Effector CD8-positive, alpha-beta T cell (primary cell): Measurements from ENCODE around the gene THAP4.
A peak's percentile ranks its signal among the peaks of the same experiment; 100 is the strongest.

Experiments used
- DNase-seq: peaks from one replicate; lab custom pipeline; 2025; lab: John Stamatoyannopoulos, UW

THAP4 gene

GRCh38 chr2:241547781-241548450 is 89.0 kb downstream of the THAP4 start:
- no peak for DNase-seq

GRCh38 chr2:241546771-241547498 is 90.0 kb downstream of the THAP4 start:
- DNase-seq: no peak

GRCh38 chr2:241545523-241546473 is 91.2 kb downstream of the THAP4 start:
- DNase-seq: no peak

- DNase-seq: no peak
These were observed 91.9 kb downstream of the THAP4 start for GRCh38 chr2:241545106-241545505.

- DNase-seq: no peak
These were observed 94.7 kb downstream of the THAP4 start for GRCh38 chr2:241542278-241542605.

GRCh38 chr2:241541564-241542277 is 95.2 kb downstream of the THAP4 start:
- DNase-seq: no peak

- DNase-seq: peak; percentile 58
These were observed 96.0 kb downstream of the THAP4 start for GRCh38 chr2:241540771-241541561.

- DNase-seq: no peak
These were observed 96.6 kb downstream of the THAP4 start for GRCh38 chr2:241540401-241540770.

- DNase-seq: no peak
These were observed 97.2 kb downstream of the THAP4 start for GRCh38 chr2:241539616-241540374.

- no peak for DNase-seq
These were observed 97.9 kb downstream of the THAP4 start for GRCh38 chr2:241538838-241539615.

- DNase-seq: no peak
These were observed 100.9 kb downstream of the THAP4 start for GRCh38 chr2:241535871-241536655.

- no peak for DNase-seq
These were observed 102.1 kb downstream of the THAP4 start for GRCh38 chr2:241534701-241535375.
